HG03558 (cell line): ENCODE results near the gene BNIP2.
"Not testable (repeated sequence)": the region's sequence is repeated elsewhere in the genome, so short reads cannot be mapped to it uniquely, and the experiment has no call there.

ENCODE experiments used
- ATAC-seq: cut with Tn5 transposase; IDR thresholded peaks from one replicate; pipeline ENCODE4 v1.9.1; 2021; ENCODE audit warnings: moderate number of reproducible peaks; ENCODE audit not compliant: unreplicated experiment; ENCODE audit errors: extremely low read depth

The BNIP2 gene

DNA sequence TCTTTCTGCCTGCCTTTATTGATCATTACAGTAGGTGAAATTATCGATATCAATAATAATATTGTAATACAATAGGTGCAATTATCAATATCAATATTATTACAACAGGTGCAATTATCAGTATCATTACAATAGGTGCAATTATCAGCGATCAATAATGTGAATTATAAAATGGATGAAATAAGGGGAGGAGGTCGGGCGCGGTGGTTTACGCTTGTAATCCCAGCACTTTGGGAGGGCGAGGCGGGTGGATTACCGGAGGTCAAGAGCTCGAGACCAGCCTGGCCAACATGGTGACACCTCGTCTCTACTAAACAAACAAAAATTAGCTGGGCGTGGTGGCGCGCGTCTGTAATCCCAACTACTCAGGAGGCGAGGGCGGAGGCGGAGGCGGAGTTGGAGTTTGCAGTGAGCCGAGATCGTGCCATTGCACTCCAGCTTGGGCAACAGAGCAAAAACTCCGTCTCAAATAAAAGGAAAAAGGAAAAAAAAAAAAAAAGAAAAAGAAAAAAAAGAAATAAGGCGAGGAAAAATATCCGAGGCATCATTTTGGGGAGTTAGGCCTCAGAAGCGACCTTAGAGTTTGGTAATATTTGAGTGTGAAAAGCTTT, 611 bp upstream of the BNIP2 start:
- no peak for ATAC-seq

DNA sequence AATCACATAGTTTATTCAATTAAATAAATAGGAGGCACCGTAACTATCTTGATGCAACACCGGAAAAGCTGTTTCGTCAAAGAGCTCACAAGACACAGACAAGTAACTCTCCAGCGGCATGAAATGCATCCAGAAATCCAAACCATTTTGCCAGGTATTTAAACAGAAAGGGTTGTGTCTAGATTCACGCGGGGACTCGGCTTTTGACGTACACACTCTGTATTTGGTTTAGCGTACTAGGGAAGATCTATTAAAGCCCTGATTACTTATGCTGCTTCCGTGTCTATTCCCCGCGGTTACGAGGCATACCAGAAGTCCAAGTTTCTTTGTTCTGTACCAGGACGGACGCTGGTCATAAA, 718 bp downstream of the BNIP2 start:
- no peak for ATAC-seq

DNA sequence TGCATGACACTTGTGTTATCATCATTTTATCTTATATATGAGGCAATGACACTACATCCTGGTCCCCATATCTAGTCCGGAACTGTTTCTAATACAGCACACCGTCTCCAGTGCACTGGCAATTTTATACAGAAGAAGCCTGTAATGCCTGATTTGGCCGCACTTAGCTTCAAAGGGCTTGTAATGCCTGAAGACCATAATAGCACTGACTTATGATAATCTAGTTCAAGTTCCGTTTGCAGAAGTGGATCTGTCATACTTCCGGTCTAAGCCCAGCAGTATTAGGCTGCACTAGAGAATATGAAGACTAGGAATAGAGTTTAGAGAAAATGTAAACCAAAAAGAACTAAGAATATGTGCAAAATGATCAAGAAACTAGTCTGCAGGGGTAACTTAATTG, 1.3 kb downstream of the BNIP2 start:
- no peak for ATAC-seq

DNA sequence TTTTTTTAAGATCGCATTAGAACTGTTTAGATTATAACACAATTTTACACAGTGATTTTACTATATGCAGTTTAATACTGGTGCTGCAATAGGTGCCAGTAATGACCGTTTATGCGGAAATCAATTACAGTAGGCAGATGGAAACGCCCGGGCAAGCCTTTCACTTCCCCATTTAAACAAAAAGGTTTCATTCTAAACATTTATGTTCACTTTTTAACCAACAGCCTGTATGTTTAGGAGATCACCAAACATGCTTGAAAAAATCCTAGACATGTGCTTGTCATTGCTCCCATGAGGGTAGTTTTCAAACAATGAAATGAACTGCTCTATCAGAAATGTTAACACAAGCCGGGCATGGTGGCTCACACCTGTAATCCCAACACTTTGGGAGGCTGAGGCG, 2.7 kb downstream of the BNIP2 start:
- no peak for ATAC-seq

DNA sequence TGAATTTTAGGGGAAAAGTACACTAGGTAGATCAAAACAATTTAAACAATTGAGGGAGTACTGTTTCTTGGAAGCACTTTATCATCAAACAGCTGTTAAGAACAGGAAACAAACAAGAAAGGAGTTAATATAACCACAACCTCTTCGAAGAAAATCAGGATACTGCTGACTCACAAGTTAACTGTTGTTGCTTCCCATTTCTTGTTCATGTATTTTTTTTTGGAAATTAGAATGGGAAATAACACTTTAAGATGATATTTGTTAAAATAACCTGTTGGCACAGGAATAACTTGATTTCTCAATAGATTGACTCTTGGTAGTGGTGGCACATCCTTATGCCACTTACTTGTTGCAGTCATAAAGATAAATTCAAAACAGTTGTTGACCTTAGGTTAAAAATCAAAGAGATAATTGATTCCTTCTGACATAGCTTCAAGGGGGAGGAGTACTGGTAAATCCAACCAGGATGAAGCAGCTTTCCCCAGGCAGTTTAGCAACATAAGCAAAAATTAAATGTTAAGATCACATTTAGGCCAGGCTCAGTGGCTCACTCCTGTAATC, 3.3 kb downstream of the BNIP2 start:
- ATAC-seq, result no peak

DNA sequence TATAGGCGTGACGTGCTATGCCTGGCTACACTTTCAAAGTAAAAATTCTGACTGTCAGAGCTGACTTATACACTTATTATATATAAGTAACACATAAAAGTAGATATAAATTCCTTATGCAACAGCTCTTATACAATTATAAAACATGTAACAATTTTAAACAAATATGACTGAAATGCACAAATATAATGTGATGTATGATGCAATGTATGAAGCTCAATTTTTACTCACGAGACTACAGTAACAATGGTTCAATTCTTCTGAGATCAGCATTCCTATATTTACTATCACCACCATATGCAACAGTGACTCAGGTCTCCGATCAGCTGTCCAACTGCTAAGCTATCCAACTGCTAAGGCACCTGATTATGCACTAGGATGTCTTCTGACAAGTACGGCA, 8.2 kb downstream of the BNIP2 start:
- ATAC-seq, result no peak

DNA sequence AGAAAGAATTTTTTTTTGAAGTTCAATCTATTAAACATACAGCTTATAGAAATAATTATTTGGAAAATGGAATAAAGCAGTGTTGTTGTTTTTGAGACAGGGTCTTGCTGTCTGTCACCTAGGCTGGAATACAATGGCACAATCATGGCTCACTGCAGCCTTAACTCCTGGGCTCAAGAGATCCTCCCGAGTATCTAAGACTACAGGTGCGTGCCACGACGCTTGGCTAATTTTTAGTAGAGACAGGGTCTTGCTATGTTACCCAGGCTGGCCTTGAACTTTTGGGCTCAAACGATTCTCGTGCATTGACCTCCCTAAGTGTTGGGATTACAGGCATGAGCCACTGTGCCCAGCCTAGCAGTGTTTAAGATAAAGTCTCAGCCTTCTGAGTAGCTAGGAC, 8.8 kb downstream of the BNIP2 start:
- ATAC-seq, result no peak

DNA sequence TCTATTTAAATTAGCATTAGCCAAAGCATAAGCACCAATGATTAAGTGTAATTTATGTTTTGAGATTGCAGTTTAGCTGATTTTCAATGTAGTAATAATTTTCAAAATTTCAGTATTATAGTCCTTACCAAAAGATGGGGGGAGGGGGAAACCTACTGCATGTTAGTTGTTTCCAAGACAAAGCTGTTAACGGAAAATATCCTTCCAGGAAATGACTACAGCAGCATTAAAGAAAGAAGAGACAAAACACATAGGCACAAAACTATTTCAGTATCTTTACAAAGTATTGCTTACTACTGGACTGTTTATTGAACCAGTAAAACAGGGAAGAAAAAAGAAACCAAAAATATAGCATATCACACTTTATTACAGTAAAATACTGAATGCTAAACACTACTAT, 10.5 kb downstream of the BNIP2 start:
- ATAC-seq, result no peak

DNA sequence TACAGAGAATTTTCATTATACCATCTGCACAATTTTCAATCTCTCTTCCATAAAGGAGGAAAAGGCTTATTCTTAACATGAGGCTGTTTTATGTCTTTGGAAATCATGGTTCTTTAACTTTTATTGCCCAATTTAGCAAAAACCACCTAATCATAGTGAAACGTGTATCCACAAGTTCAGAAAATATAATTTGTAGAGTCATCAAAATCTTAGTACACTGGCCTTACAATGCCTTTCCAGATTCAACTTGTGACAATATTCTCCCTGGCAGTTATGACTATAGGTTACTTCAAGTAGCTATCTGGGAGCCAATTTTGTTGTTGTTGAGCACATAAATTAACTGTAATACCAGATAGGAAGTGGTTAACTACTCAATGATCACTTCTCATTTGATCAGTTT, 10.9 kb downstream of the BNIP2 start:
- no peak for ATAC-seq

DNA sequence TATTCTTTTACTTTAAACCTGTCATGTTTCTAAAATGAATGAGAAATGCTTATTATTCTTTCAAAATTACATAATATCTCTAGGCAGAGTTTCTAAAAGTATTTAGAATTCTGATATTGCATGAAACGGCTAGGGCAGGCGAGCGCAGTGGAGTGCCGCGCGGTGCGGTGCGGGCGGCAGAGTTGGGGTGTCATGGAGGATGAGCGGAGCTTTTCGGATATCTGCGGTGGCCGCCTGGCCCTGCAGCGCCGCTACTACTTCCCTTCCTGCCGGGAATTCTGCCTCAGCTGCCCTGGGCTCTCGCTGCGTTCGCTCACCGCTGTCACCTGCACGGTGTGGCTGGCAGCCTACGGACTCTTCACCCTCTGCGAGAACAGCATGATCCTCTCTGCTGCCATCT, 12.6 kb downstream of the BNIP2 start:
- ATAC-seq, result no peak

DNA sequence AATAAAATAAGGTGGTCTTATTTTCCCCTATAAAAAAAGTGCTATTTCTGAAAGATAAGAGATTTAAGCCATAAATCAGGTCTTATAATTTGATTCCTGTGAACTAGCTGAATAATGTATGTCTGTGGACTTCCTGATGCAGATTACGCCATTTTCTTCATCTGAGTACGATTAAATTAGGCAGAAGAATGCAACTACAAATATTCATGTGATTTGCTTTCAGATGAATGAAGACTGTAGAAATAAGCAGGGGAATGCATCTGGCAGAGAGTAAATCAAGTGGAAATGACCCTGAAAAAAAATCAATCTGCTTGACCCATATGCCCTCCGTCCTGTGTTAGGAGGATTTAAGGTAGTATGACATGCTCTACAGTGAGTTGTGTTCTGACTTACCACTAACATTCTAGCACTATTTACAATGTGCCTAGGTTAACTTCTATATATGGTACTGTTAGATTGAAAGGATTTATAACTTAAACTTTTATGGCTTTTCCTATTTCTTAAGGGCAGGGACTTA, 14.7 kb downstream of the BNIP2 start:
- ATAC-seq, result no peak

DNA sequence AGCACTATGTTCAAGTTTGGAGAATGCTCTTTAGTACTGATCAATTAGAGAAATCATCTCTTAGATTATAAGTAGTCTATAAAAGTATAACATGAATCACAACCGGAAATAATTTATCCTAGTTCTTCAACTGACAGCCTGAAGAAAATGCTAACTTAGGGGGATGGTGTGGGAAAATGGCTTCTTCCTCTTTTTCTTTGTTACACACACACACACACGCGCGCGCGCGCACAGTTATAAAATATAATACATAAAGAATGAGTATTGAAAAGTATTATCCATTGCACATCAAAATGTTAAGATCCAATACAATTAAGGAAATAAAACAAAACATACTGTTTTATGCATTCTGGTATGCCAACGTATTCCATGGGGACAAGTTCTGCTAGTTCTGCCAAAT, 20.6 kb downstream of the BNIP2 start:
- no peak for ATAC-seq

DNA sequence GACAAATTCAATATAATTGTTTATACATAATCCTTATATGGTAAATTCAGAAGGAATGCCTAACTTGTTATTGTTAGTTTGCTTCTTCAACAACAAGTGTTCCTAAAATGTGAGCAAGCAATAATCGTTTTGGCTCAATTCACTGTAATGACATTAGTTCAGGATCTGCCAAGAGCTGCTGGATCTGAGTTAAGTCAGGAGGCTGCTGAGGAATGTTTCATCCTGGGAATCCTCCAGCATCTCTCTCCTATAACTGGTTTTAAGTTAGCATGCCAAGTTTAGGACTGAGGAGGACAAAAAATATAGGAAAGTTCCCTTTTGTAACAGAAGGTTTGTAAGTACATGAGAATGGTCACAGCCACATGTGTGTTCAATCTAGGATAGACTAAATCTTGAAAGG, 26.9 kb downstream of the BNIP2 start:
- ATAC-seq, result no peak

DNA sequence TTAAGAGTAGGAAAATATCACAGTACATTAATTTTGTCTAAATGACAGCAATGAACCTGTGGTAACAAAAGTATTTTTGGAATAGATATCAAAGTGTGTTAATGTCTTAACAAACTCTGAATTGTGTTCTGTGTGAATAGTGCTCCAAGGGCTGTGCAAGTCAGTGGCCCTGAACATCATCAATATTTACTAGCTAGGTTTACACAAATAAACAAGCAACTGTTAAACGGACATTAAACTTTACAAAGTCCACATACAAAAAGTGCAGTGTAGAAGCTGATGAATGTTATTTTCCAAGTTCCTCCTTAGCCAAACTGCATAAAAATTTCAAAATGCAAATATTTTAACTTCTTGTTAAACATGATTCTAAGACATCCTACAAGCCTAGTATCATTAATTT, 29.8 kb downstream of the BNIP2 start:
- ATAC-seq, result no peak

DNA sequence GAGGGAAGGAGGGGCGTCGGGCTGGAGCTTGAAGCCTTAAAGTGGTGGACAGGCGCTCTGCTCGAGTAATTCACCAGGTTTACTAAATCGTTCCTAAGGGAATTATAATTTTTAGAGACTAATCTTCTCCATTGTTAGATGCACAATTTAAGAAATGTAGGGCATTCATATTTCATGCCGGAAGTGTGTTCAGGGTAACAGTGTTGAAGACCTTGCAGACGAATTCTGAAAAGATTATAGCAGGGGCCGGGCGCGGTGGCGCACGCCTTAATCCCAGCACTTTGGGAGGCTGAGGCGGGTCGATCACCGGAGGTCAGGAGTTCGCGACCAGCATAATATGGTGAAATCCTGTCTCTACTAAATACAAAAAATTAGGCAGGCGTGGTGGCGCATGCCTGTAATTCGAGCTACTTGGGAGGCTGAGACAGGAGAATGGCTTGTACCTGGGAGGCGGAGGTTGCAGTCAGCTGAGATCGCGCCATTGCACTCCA, 31.4 kb downstream of the BNIP2 start:
- no peak for ATAC-seq

DNA sequence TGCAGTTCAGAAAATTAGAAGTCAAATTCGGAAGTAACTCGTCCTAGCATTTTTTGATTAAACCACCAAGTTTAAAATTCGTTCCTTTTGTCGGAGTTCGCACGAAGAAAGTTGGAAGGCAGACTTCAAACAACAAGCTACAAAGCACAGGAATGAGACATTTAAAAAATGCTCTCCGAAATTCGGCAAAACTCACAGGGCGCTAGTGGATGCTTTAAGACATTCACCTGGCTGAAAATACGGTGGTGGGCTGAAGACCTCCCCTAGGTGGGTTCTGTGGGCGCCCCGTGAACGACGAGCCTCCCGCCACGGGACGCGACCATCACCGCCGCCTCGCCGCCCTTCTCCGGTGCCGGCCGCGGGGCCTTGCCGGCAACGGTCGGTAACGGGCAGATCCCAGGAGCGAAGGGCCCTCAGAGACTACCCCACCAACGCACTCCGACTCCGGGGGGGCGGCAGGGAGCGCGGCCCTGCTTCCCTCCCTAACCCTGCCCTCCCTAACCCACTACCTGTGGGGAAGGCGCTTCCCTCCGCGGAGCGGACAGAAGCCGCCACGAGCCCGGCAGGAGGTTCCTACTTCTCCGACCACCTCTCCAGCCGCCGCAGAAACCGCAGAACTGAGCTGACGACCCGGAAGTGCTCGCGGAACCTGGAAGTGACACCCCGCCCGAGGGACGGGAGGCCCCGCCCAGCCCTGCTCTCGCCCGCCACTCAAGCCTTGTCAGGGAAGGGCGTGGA, 32.1 kb downstream of the BNIP2 start, which contains the start of gene GTF2A2:
GTF2A2 (minus strand) TSS at position 619 of the 738 bp plus-strand sequence. CDS start 5,238 bp downstream, outside the sequence.
- ATAC-seq, result peak; percentile 96

DNA sequence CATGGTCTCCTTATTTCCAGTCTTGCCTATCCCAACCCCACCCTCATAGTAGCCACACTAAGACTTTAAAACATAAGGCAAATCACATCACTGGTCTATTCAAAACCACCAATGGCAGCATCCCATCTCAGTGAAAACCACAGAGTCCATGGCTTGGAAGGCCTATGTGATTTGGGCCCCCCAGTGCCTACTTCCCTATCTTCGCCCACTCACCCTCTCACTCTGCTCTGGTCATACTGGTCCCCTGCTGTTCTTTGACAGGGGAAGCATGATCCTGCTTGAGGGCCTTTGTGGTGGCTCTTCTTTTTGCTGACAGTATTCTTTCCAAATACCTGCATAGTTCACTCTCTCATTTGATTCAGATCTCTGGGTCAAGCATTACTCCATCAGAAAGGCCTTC, 35.1 kb downstream of the BNIP2 start:
- ATAC-seq, result no peak

DNA sequence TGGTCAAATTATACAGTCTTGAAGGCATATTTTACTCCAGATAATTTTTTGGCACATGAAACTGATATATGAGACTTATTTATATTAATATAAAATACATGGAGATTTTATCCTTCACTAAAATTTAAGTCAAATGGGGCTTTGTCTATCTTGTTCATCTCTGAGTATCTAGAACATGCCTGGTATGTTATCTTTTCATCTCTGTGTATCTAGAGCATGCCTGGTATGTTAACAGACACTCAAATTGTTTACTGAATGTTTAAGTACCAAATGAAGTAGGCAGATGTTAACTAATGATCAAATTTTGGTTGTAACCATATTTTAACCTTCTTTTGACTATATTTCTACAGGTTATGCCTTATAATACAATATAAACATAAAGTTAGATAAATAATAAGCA, 39.5 kb downstream of the BNIP2 start:
- ATAC-seq, result no peak

DNA sequence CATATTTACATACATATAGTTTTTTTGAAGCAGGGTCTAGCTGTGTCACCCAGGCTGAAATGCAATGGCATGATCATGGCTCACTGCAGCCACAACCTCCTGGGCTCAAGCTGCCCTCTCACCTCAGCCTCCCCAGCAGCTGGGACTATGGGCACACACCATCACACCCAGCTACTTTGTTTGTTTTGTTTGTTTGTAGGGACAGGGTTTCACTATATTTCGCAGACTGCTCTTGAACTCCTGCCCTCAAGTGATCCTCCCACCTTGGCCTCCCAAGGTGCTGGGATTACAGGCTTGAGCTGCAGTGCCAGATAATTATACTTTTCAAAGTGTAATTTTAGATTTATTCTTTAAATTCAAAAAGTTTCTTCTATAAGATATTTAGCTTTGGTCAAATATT, 42.0 kb downstream of the BNIP2 start:
- no peak for ATAC-seq

DNA sequence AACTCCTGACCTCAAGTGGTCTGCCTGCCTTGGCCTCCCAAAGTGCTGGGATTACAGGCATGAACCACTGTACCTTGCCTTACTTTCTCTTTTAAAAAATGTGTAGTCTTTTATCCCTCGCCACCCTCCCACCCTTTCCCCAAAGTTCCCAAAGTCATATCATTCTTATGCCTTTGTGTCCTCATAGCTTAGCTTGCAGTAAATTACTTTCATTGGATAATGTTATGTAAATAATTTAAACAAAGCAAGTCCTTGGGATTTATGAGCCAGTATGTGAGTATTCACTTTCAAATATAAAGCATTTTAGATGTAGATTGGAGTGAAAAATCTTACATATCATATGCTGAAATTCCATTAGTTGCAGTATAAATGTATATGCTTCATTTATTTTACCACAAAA, 42.8 kb downstream of the BNIP2 start:
- ATAC-seq, result no peak

DNA sequence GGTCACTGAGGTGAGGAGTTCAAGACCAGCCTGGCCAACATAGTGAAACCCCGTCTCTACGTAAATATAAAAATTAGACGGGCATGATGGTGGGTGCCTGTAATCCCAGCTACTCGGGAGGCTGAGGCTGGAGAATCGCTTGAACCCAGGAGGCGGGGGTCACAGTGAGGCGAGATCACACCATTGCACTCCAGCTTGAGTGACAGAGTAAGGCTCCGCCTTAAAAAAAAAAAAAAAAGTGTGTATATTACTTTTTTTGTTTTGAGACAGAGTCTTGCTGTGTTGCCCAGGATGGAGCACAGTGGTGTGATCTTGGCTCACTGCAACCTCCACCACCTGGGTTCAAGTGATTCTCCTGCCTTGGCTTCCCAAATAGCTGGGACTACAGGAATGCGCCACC, 43.3 kb downstream of the BNIP2 start:
- ATAC-seq, result not testable (repeated sequence)

DNA sequence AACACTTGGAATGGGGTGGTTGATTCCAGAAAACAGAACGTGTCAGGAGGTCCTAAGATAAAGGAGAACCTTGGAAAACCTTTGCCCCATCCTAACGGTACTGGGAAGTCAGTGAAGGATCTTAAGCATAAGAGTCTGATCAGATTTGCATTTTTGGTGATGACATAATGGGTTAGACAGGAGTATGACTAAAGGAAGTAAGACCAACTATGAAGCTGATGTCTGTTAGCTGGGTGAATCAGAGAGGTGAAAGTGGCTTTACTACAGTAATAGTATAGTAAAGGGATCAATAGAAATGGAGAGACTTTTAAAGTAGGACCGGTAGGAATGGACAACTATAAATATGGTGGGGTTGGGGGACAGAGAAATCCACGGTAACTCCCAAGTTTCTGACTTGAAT, 44.4 kb downstream of the BNIP2 start:
- no peak for ATAC-seq
